Osteoblast (primary cell): ENCODE data around the gene FGD4. TPM values are rescaled to one million over a fixed set of nuclear protein-coding genes. Genes with fewer than 3 reads are reported as not detected.
A peak's percentile ranks its signal among the peaks of the same experiment; 100 is the strongest.

ENCODE experiments used
- DNase-seq: peaks from one replicate; pipeline ENCODE4 v3.0.0; 2011; ENCODE audit warnings: low spot score, mixed read lengths; ENCODE audit not compliant: insufficient read length; ENCODE audit errors: missing footprints
- H2AFZ ChIP-seq: 2 replicates; pipeline ENCODE4 v1.6.0; 2011; ENCODE audit warnings: mild to moderate bottlenecking, low read length
- H3K27ac ChIP-seq: 2 replicates; pipeline ENCODE4 v1.5.1; 2011; ENCODE audit warnings: mild to moderate bottlenecking, low read depth, low read length, moderate library complexity
- H3K27me3 ChIP-seq: 2 replicates; pipeline ENCODE4 v1.6.0; 2012; ENCODE audit warnings: mild to moderate bottlenecking, control low read depth, inconsistent platforms, low read length, moderate library complexity; ENCODE audit not compliant: insufficient read depth
- H3K36me3 ChIP-seq: 2 replicates; pipeline ENCODE4 v1.5.1; 2011; ENCODE audit warnings: mild to moderate bottlenecking, low read length, control low read depth, moderate library complexity; ENCODE audit not compliant: insufficient read depth
- H3K4me1 ChIP-seq: 2 replicates; pipeline ENCODE4 v1.5.1; 2011; ENCODE audit warnings: mild to moderate bottlenecking, low read length, control low read depth, moderate library complexity; ENCODE audit not compliant: insufficient read depth
- H3K4me2 ChIP-seq: 2 replicates; pipeline ENCODE4 v1.6.0; 2011; ENCODE audit warnings: mild to moderate bottlenecking, low read length; ENCODE audit not compliant: insufficient read depth
- H3K4me3 ChIP-seq: fragments of 200-600 bp; sonication (generic); 3 replicates; pipeline ENCODE4 v1.5.1; 2012; ENCODE audit warnings: mild to moderate bottlenecking, low read length, inconsistent platforms; ENCODE audit not compliant: insufficient read depth
- H3K79me2 ChIP-seq: 2 replicates; pipeline ENCODE4 v1.6.0; 2012; ENCODE audit warnings: mild to moderate bottlenecking, low read length, control low read depth, inconsistent platforms; ENCODE audit not compliant: insufficient read depth
- H3K9me3 ChIP-seq: 2 replicates; pipeline ENCODE4 v1.5.1; 2011; ENCODE audit warnings: low read depth, low read length, control low read depth
- H4K20me1 ChIP-seq: 2 replicates; pipeline ENCODE4 v1.6.0; 2012; ENCODE audit warnings: mild to moderate bottlenecking, low read length, control low read depth; ENCODE audit not compliant: insufficient read depth
- total RNA-seq: library from RNA; depleted of rRNA; stranded (reverse); fragments of >200 nt; gene quantifications from 2 replicates; pipeline ENCODE4 v1.2.3, GENCODE V29; 2012
- TF ChIP-seq, protein P1 (sequence below): IDR thresholded peaks from 2 replicates; pipeline ENCODE4 v1.5.1; 2011; ENCODE audit warnings: mild to moderate bottlenecking, low read depth, low read length, moderate library complexity; ENCODE audit errors: extremely low read depth

The FGD4 gene
- total RNA-seq, 1 donor: 11.9 TPM

DNA sequence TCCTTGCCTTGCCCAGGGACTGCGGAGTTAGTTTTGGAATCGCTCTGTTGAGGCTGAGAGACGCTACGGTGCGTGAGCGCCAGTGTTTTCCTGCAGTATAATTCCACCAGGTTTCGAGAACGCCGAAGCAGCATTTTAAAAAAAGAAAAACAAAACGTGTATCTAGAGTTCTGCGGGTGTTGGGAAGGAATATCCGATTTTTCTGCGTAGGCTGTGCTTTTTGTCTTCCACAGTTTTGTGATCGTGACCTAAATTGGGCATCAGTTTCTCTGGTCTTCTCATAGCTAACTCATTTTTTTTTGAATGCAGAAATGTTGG is 280.5 kb downstream of the FGD4 start:
- TF ChIP-seq, protein P1, sequence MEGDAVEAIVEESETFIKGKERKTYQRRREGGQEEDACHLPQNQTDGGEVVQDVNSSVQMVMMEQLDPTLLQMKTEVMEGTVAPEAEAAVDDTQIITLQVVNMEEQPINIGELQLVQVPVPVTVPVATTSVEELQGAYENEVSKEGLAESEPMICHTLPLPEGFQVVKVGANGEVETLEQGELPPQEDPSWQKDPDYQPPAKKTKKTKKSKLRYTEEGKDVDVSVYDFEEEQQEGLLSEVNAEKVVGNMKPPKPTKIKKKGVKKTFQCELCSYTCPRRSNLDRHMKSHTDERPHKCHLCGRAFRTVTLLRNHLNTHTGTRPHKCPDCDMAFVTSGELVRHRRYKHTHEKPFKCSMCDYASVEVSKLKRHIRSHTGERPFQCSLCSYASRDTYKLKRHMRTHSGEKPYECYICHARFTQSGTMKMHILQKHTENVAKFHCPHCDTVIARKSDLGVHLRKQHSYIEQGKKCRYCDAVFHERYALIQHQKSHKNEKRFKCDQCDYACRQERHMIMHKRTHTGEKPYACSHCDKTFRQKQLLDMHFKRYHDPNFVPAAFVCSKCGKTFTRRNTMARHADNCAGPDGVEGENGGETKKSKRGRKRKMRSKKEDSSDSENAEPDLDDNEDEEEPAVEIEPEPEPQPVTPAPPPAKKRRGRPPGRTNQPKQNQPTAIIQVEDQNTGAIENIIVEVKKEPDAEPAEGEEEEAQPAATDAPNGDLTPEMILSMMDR: no peak
- Histone ChIP-seq H3K79me2 (peaks cover 50% of the 10 kb centered on the region), H3K27ac (peak overlapping the region; percentile 90), H3K4me1 (peaks cover 7% of the 10 kb centered on the region), H2AFZ (peak overlapping the region; percentile 94), H3K4me2 (peak overlapping the region; percentile 81), H3K9me3 (no peaks in the 10 kb centered on the region), H3K27me3 (no peaks in the 10 kb centered on the region), H4K20me1 (peaks cover 2% of the 10 kb centered on the region), H3K4me3 (peak overlapping the region; percentile 97), H3K36me3 (peaks cover 5% of the 10 kb centered on the region)
- no peak for DNase-seq

DNA sequence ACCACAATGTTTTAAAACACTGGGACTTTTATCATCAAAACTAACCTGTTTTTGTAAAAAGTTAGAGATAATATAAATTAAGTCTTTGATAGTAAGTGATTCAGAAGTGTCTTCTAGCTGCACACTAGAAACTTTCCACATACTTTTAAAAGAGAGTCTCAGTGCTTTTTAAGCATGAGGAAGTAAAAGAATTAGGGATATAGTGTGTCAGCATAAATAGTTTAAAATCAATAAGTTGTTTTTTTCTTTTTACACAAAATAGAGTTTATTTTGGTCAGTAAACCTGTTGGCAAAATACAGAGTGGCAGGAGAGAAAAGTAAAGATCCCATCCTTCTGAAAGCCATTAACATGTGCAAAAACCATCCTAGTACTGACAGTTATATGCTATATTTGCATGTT is 281.4 kb downstream of the FGD4 start:
- Histone ChIP-seq H3K4me2 (peak overlapping the region; percentile 81), H3K27me3 (no peaks in the 10 kb centered on the region), H3K9me3 (no peaks in the 10 kb centered on the region), H3K4me1 (peaks cover 7% of the 10 kb centered on the region), H3K4me3 (peak overlapping the region; percentile 97), H3K79me2 (peaks cover 59% of the 10 kb centered on the region), H4K20me1 (peaks cover 2% of the 10 kb centered on the region), H3K27ac (peak overlapping the region; percentile 90), H2AFZ (no peak overlapping the region), H3K36me3 (peaks cover 5% of the 10 kb centered on the region)
- no peak for DNase-seq
- TF ChIP-seq, protein P1: no peak

DNA sequence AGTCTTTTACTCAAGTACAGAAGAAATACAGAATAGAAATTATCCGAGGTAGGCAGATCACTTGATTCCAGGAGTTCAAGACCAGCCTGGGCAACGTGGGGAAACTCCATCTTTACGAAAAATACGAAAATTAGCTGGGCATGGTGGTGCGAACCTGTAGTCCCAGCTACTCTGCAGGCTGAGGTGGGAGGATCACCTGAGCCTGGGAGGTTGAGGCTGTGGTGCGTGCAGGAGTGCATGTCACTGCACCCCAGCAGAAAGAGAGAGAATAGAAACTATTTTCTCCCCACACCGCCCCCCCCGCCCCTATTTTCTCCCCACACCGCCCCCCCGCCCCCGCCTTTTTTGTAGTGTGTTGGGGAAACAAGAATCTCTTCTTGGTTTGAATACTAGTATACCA is 281.9 kb downstream of the FGD4 start:
- Histone ChIP-seq H3K36me3 (peaks cover 5% of the 10 kb centered on the region), H2AFZ (no peak overlapping the region), H3K79me2 (peaks cover 62% of the 10 kb centered on the region), H3K4me2 (peak overlapping the region; percentile 81), H3K4me1 (peaks cover 7% of the 10 kb centered on the region), H3K27me3 (no peaks in the 10 kb centered on the region), H4K20me1 (peaks cover 2% of the 10 kb centered on the region), H3K27ac (no peak overlapping the region), H3K9me3 (no peaks in the 10 kb centered on the region), H3K4me3 (no peak overlapping the region)
- TF ChIP-seq, protein P1: no peak
- no peak for DNase-seq

DNA sequence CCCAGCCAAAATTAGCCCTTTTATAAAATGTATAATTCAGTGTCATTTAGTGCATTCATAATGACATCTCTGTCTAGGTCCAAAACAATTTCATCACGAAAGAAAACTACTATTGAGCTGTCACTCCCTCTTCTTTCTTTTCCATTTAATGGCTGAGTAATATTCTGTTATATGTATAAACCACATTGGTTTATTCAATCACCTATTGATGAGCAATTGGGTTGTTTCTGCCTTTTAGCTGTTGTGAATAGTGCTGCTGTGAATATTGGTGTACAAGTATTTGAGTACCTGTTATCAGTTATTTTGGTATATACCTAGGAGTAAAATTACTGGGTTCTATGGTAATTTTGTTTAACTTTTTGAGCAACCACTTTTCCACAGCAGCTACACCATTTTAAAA is 287.0 kb downstream of the FGD4 start:
- TF ChIP-seq, protein P1: no peak
- Histone ChIP-seq H2AFZ (no peak overlapping the region), H3K79me2 (peaks cover 96% of the 10 kb centered on the region), H4K20me1 (peaks cover 7% of the 10 kb centered on the region), H3K36me3 (peaks cover 5% of the 10 kb centered on the region), H3K9me3 (no peaks in the 10 kb centered on the region), H3K27ac (no peak overlapping the region), H3K4me3 (no peak overlapping the region), H3K4me2 (no peak overlapping the region), H3K4me1 (no peaks in the 10 kb centered on the region), H3K27me3 (no peaks in the 10 kb centered on the region)
- DNase-seq: no peak
